Endodermal cell (in vitro differentiated cells): ENCODE measurements around the gene PYGL. TPM values are rescaled to one million over a fixed set of nuclear protein-coding genes. Genes with fewer than 3 reads are reported as not detected.

Source experiments
- DNase-seq: peaks from one replicate; pipeline ENCODE4 v3.0.0-alpha.2; 2017
- H3K27ac ChIP-seq: 2 replicates; pipeline ENCODE4 v1.5.1; 2013; ENCODE audit warnings: mild to moderate bottlenecking, low read depth, low read length, moderate library complexity
- H3K27me3 ChIP-seq: 2 replicates; pipeline ENCODE4 v1.6.1; 2013; ENCODE audit warnings: mild to moderate bottlenecking, low read length, moderate library complexity; ENCODE audit not compliant: insufficient read depth, control insufficient read depth, poor library complexity, severe bottlenecking
- H3K36me3 ChIP-seq: 2 replicates; pipeline ENCODE4 v1.7.0; 2013; ENCODE audit warnings: mild to moderate bottlenecking, low read length, moderate library complexity; ENCODE audit not compliant: control insufficient read depth, insufficient read depth
- H3K4me1 ChIP-seq: one replicate; pipeline ENCODE4 v1.7.0; 2013; ENCODE audit warnings: low read length; ENCODE audit not compliant: control insufficient read depth, insufficient read depth
- H3K4me3 ChIP-seq: 2 replicates; pipeline ENCODE4 v1.5.1; 2013; ENCODE audit warnings: mild to moderate bottlenecking, low read length, moderate library complexity
- H3K9ac ChIP-seq: 2 replicates; pipeline ENCODE4 v1.6.1; 2013; ENCODE audit warnings: mild to moderate bottlenecking, low read length, moderate library complexity; ENCODE audit not compliant: poor library complexity, severe bottlenecking; ENCODE audit errors: extremely low read depth
- H3K9me3 ChIP-seq: 2 replicates; pipeline ENCODE4 v1.6.1; 2013; ENCODE audit warnings: mild to moderate bottlenecking, low read length, moderate library complexity; ENCODE audit not compliant: control insufficient read depth
- H3K27ac Mint-ChIP-seq: 2 replicates; pipeline ENCODE4 v1.8.0; 2020; ENCODE audit warnings: mixed read lengths
- H3K27me3 Mint-ChIP-seq: 2 replicates; pipeline ENCODE4 v1.8.0; 2021; ENCODE audit warnings: mild to moderate bottlenecking, mixed read lengths; ENCODE audit not compliant: insufficient read depth
- H3K36me3 Mint-ChIP-seq: 2 replicates; pipeline ENCODE4 v1.8.0; 2020; ENCODE audit warnings: low read depth, mixed read lengths
- H3K4me1 Mint-ChIP-seq: 2 replicates; pipeline ENCODE4 v1.8.0; 2020; ENCODE audit warnings: mixed read lengths
- H3K4me3 Mint-ChIP-seq: 2 replicates; pipeline ENCODE4 v1.8.0; 2020; ENCODE audit warnings: mild to moderate bottlenecking, moderate library complexity, mixed read lengths
- H3K9me3 Mint-ChIP-seq: 2 replicates; pipeline ENCODE4 v1.8.0; 2020; ENCODE audit warnings: mild to moderate bottlenecking, mixed read lengths
- CTCF ChIP-seq: fragments of 200-600 bp; sonication (generic); conservative IDR thresholded peaks from 2 replicates; pipeline ENCODE4 v1.5.0; 2021; ENCODE audit warnings: antibody characterized with exemption, mild to moderate bottlenecking
- WGBS, 2 experiments: methylation state at CpG; one replicate each; pipeline versions ENCODE4 v1.1.5 to v1.1.7; 2013; ENCODE audit warnings: missing lambda C conversion rate in 2 of 2, mixed read lengths in 1 of 2; ENCODE audit not compliant: insufficient coverage in 1 of 2, insufficient read length in 1 of 2; 5-methylcytosine and 5-hydroxymethylcytosine counted together
- total RNA-seq, 2 donors: library from RNA; stranded (reverse); fragmentation: NEBNext Ultra II Directional in 1 of 2; extraction: Animal tissue kit (Norgen Biotek cat#: 25700) in 1 of 2; gene quantifications; 2 replicates in 1 of 2; 3 replicates in 1 of 2; pipeline ENCODE4 v1.2.1, GENCODE V29; 2021

PYGL gene
- total RNA-seq, 2 donors from 2014 or later, result 38.1 to 41.5 TPM

- Histone ChIP-seq H3K27ac (no peak overlapping the region), H3K36me3 (no peaks in the 10 kb centered on the region), H3K4me3 (no peak overlapping the region), H3K9ac (no peak overlapping the region), H3K9me3 (no peaks in the 10 kb centered on the region), H3K4me1 (no peaks in the 10 kb centered on the region), H3K27me3 (no peaks in the 10 kb centered on the region)
- 92% methylated on average over 2 of the region's 4 CpGs; no CpG with 5 or more reads in 1 of the 2 experiments for WGBS, 2 experiments
- no peaks in the 10 kb centered on the region for H3K9me3 Mint-ChIP-seq
- H3K4me1 Mint-ChIP-seq, result peaks cover 6% of the 10 kb centered on the region
- H3K27ac Mint-ChIP-seq, result no peak overlapping the region
- no peak for DNase-seq
- H3K27me3 Mint-ChIP-seq, result no peaks in the 10 kb centered on the region
- H3K36me3 Mint-ChIP-seq, result peaks cover 33% of the 10 kb centered on the region
- no peak for TF ChIP-seq CTCF
- H3K4me3 Mint-ChIP-seq, result no peak overlapping the region
These were observed 19.4 kb downstream of the PYGL start for GRCh38 chr14:50924843-50925242.

GRCh38 chr14:50924236-50924635 is 20.0 kb downstream of the PYGL start:
- H3K36me3 Mint-ChIP-seq, result peaks cover 31% of the 10 kb centered on the region

GRCh38 chr14:50922803-50923202 is 21.5 kb downstream of the PYGL start:
- Mint-ChIP-seq H3K4me1 (peaks cover 6% of the 10 kb centered on the region), H3K9me3 (no peaks in the 10 kb centered on the region), H3K27me3 (no peaks in the 10 kb centered on the region), H3K4me3 (no peak overlapping the region), H3K36me3 (peaks cover 34% of the 10 kb centered on the region), H3K27ac (no peak overlapping the region)
- DNase-seq, result no peak
- Histone ChIP-seq H3K27ac (no peak overlapping the region), H3K4me3 (no peak overlapping the region), H3K9me3 (no peaks in the 10 kb centered on the region), H3K4me1 (no peaks in the 10 kb centered on the region), H3K27me3 (no peaks in the 10 kb centered on the region), H3K36me3 (no peaks in the 10 kb centered on the region), H3K9ac (no peak overlapping the region)
- WGBS, 2 experiments, result 94 to 100% methylated on average over 2 of the region's 2 CpGs
- no peak for TF ChIP-seq CTCF

More at GRCh38 chr14:50924236-50924635, 20.0 kb downstream of the PYGL start:
- H3K27ac ChIP-seq, result no peak overlapping the region
- no peak overlapping the region for H3K4me3 Mint-ChIP-seq
- no peaks in the 10 kb centered on the region for H3K9me3 ChIP-seq
- H3K4me3 ChIP-seq, result no peak overlapping the region
- TF ChIP-seq CTCF, result no peak
- no peak for DNase-seq
- no peaks in the 10 kb centered on the region for H3K36me3 ChIP-seq
- no peak overlapping the region for H3K9ac ChIP-seq
- H3K27me3 Mint-ChIP-seq, result no peaks in the 10 kb centered on the region
- WGBS, 2 experiments, result 85 to 90% methylated on average over 4 to 5 of the region's 6 CpGs
- H3K4me1 Mint-ChIP-seq, result peaks cover 6% of the 10 kb centered on the region
- H3K4me1 ChIP-seq, result no peaks in the 10 kb centered on the region
- no peaks in the 10 kb centered on the region for H3K27me3 ChIP-seq
- no peaks in the 10 kb centered on the region for H3K9me3 Mint-ChIP-seq
- no peak overlapping the region for H3K27ac Mint-ChIP-seq
